ENCODE results near the gene ACE2.

The ACE2 gene

GRCh38 chrX:15524417-15524816 is 76.3 kb downstream of the ACE2 start:
- H3K4me3 ChIP-seq (ENCODE audit: control insufficient read depth, low read depth, low read length): no peak overlapping the region
- DNase-seq (ENCODE audit: low read depth): peak; percentile 5
- no peak for TF ChIP-seq CTCF (IDR thresholded peaks at IDR 0.05; ENCODE audit: control insufficient read depth, insufficient read depth, low read depth, low read length, missing control alignments)

- DNase-seq (ENCODE audit: low read depth): no peak
- TF ChIP-seq CTCF (IDR thresholded peaks at IDR 0.05; ENCODE audit: control insufficient read depth, insufficient read depth, low read depth, low read length, missing control alignments): no peak
- no peak overlapping the region for H3K4me3 ChIP-seq (ENCODE audit: control insufficient read depth, low read depth, low read length)
These were observed 77.7 kb downstream of the ACE2 start for GRCh38 chrX:15523088-15523487.

GRCh38 chrX:15522464-15522863 is 78.3 kb downstream of the ACE2 start:
- no peak for TF ChIP-seq CTCF (IDR thresholded peaks at IDR 0.05; ENCODE audit: control insufficient read depth, insufficient read depth, low read depth, low read length, missing control alignments)
- no peak for DNase-seq (ENCODE audit: low read depth)

GRCh38 chrX:15515931-15516330 is 84.8 kb downstream of the ACE2 start:
- no peak for DNase-seq (ENCODE audit: low read depth)
- H3K4me3 ChIP-seq (ENCODE audit: control insufficient read depth, low read depth, low read length): no peak overlapping the region
- TF ChIP-seq CTCF (IDR thresholded peaks at IDR 0.05; ENCODE audit: control insufficient read depth, insufficient read depth, low read depth, low read length, missing control alignments): no peak

More at GRCh38 chrX:15522464-15522863, 78.3 kb downstream of the ACE2 start:
- no peak overlapping the region for H3K4me3 ChIP-seq (ENCODE audit: control insufficient read depth, low read depth, low read length)

GRCh38 chrX:15514279-15514678 is 86.5 kb downstream of the ACE2 start:
- H3K4me3 ChIP-seq (ENCODE audit: control insufficient read depth, low read depth, low read length): no peak overlapping the region
- DNase-seq (ENCODE audit: low read depth): no peak
- no peak for TF ChIP-seq CTCF (IDR thresholded peaks at IDR 0.05; ENCODE audit: control insufficient read depth, insufficient read depth, low read depth, low read length, missing control alignments)

GRCh38 chrX:15512401-15512965 is 88.3 kb downstream of the ACE2 start:
- DNase-seq (ENCODE audit: low read depth): no peak
- TF ChIP-seq CTCF (IDR thresholded peaks at IDR 0.05; ENCODE audit: control insufficient read depth, insufficient read depth, low read depth, low read length, missing control alignments): no peak
- no peak overlapping the region for H3K4me3 ChIP-seq (ENCODE audit: control insufficient read depth, low read depth, low read length)

GRCh38 chrX:15511563-15511962 is 89.2 kb downstream of the ACE2 start:
- no peak for DNase-seq (ENCODE audit: low read depth)
- H3K4me3 ChIP-seq (ENCODE audit: control insufficient read depth, low read depth, low read length): no peak overlapping the region

More at GRCh38 chrX:15511563-15511962, 89.2 kb downstream of the ACE2 start:
- no peak for TF ChIP-seq CTCF (IDR thresholded peaks at IDR 0.05; ENCODE audit: control insufficient read depth, insufficient read depth, low read depth, low read length, missing control alignments)
